SK-N-DZ (cell line): Measurements from ENCODE around the gene PAQR4.
"Not testable (repeated sequence)": the region's sequence is repeated elsewhere in the genome, so short reads cannot be mapped to it uniquely, and the experiment has no call there.

ENCODE experiments used
- DNase-seq: peaks from one replicate; pipeline ENCODE4 v3.0.0-alpha.2; 2015; ENCODE audit warnings: low spot score

PAQR4 gene

DNA sequence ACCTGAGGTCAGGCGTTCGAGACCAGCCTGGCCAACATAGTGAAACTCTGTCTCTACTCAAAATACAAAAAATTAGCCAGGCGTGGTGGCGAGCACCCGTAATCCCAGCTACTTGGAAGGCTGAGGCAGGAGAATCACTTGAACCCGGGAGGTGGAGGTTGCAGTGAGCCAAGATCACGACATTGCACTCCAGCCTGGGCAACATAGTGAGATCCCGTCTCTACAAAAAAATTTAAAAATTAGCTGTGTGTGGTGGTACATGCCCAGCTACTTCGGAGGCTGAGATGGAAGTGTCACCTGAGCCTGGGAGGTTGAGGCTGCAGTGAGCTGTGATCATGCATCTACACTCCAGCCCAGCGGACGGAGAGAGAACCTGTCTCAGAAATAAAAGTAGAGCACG is 25.4 kb upstream of the PAQR4 start:
- DNase-seq: not testable (repeated sequence)

DNA sequence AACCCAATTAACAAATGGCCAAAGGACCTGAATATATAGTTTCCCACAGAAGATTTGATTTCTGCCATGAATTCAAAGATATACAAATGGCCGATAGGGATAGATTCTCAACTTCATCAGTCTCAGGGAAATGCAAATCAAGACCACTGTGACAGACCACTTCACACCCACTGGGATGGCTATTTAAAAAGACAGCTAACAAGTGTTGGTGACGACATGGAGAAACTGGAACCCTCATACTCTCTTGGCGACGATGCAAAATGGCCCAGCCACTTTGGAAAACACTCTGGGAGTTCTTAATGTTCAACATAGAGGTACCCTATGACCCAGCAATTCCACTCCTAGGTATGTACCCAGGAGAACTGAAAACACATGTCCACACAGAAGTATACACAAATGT is 22.5 kb upstream of the PAQR4 start:
- DNase-seq: no peak

DNA sequence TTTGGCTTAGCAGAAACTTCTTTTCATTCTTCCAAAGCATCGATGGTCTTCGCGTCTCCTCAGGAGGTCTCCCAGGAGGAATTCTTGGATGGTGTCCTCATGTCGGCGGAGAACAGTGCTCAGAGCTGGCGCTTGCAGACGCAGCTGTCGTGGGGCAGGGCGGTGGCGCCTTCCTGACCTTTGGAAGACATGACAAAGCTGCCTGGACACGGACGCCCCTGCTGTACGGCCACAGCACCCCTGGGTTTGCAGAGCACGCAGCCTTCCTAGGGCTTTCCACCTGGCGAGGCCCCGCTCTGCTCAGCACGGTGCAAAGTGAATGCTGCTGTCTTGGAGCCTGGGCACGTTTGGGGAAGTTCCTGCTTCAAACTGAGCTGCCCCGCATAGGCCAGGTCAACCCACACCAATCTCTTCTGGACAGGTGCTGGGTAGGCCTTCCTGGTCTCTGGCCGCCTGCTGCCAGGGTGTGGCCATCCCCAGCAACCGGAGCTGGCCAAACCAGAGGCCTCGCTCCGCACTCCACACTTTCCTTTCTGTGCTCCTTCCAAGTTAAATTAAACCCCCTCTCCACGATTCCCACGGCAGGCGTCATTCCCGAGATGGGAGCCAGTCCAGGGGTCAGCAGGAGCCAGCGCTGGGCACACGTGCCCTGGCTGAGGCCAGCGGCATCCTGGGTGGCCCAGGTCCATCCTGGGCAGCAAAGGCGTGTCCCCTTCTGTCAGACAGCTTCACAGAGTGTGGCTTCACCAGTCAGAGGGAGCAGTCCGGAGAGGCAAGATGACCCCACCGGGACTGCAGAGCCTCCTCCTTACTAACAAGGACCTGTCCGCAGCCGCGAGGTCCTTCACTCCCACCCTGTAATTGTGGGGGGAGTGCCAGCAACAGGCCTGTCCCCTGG is 20.1 kb upstream of the PAQR4 start:
- no peak for DNase-seq

DNA sequence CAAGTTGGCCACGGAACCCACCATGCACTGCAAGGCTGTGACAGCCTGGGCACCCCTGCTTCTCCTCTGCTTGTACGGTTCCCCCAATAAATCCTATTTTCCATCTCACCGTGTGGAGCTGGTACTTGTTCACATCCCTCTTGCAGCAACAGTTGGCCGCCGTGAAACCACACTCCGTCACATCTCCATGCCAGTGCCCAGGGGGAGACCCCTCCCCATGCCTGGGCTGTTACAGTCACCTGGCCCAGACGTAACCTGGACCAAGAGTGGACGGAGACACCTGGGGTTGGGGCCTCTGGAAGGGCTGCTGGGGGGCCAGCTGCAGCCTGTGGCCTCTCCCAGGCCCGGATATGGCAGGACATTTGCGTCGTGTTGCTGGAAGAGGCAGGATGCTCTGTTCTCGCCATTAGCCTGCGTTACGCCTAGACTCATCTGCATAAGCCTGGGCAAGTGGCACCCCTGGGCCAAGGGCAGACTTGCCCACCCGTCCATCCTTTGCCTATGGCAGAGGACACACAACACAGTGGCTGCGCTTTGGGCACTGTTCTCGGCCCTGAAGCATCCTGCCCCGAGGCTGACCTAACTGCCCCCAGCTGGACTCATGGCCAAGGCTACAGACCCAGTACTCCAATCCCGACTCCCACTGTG is 19.3 kb upstream of the PAQR4 start:
- no peak for DNase-seq

DNA sequence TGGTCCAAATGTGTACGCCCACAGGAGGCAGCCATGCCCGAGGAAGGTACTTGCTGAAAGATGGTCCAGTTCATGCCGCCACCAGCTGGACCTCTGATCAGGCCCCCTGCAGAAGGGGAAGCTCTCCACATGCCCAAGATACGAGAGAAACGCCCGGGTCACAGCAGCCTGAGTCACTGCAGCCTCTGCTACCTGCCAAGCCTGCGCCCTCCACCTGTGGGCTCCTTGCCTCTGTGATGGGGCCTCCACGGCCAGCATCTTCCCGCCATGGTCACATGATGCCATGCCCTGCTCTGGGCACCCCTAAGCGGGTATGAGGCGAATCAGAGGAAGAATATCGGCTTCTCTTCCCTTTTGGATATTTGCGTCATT is 18.8 kb upstream of the PAQR4 start:
- no peak for DNase-seq

DNA sequence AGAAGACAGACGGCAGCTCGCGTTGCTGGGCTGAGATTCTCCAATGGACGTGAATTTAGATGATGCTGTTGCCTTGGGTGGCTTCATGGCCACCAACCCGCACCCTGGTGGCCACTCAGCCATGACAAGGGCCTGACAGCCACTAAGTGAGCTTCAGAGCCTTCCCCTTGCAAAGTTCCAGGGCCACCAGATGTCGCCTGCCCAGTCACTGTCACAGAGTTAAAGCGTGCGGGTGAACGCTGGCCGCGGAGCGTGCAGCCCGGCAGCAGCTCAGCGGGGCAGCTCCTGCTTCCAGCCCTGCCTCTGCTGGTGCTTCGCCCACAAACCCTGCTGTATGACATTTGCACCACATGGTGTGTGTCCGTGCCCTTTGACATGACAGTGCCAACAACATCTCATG is 18.4 kb upstream of the PAQR4 start:
- no peak for DNase-seq

DNA sequence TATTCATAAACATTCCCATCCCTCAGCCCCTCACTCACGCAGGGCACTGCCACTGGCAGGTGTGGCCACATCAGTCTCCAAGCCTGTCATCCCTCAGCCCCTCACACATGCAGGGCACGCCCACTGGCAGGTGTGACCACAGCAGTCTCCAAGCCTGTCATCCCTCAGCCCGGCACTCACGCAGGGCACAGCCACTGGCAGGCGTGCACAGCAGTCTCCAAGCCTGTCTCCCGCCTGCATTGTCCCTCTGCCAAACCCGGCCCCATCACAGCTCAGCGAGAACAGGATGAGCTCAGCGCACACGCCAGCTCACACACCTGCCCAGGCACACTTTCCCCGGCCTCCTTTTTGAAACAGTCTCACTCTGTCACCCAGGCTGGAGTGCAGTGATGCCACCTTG is 16.5 kb upstream of the PAQR4 start:
- no peak for DNase-seq

DNA sequence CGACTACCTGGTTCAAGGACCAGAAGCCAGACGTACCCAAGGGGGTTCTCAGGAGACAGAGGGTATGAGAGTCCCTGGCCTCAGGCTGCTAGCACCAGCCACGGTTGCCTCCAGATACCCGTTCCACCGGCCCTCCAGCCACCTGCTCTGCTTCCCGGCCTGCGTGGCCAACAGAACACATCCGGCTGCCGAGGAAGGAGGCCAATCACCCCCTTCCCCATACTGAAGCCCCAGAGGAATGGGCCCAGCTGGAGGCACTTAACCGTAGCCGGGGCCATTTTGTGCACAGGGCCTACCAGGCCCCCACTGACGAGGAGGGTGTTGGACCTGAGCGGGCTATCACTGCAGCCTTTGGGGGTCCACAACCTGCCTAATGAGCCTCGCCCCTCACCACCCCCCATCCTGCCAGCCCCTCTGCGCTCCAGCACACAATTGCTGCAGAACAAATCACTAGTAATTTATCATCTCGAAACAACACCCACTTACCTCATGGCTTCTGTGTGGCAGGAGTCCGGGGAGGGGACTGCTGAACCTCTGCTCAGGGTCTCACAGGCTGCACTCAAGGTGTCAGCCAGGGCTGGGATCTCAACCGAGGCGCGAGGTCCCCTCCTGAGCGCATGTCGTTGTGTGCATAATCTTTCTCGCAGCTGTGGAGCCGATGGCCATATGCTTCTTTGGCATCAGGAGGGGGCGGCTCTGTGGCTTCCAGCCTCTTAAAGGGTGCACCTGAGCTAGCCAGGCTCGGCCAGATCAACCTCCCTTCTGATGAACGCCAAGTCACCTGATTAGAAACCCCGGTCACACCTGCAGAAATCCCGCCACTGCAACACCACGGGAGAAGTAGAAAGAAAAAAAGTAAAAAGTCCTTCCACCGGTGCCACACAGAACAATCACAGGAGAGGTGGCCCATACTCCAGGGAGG is 15.2 kb upstream of the PAQR4 start:
- DNase-seq: peak; percentile 54

DNA sequence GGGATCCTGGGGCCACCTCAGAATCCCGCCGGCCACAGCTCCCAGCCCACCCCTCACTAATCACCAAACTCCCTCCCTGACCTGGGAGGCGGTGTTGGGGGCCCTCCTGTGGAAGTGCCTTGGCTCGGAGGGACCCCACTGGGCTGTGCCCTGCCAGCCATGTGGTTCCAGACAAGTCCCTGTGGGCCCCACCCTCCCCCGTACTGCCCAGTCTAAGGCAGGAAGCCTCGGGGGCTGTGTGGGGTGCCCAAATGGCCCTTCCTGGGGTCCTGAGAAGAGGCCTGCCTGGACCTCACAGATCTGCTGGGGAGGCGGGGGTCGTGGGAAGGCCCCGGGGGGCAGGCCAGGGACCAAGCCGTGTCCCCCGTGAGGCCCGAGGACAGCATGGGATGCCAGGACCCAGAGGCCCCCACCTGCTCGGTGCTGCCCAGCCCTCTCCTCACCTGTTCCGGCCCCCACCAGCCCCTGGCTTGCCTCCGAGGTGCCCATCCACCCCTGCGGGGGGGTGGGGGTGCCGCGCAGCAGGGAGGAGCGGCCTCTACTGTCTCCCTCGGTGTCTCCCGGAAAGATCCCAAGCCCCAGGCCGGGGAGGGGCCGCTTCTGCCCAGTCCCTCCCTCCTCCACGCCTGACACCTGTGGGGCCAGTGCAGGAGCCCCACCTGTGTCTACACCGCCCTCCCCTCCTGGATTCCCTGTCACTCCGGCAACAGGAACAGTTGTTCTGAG is 14.3 kb upstream of the PAQR4 start:
- no peak for DNase-seq

DNA sequence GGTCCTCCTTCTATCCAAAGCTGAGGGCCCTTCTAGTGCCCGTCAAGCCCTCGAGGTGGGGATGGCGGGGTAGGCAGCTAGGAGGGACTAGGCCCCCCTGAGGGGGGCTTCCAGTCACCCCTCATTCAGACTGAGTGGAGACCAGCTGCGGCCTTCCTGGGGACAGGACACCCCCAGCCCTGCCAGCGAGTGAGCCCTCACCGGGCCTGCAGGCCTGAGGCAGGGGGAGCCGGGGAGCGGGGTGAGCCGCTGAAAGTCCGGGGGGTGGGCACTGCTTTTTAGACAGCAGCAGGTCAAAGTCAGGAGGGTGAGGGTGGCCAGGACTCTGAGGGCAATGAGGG is 13.7 kb upstream of the PAQR4 start:
- no peak for DNase-seq

DNA sequence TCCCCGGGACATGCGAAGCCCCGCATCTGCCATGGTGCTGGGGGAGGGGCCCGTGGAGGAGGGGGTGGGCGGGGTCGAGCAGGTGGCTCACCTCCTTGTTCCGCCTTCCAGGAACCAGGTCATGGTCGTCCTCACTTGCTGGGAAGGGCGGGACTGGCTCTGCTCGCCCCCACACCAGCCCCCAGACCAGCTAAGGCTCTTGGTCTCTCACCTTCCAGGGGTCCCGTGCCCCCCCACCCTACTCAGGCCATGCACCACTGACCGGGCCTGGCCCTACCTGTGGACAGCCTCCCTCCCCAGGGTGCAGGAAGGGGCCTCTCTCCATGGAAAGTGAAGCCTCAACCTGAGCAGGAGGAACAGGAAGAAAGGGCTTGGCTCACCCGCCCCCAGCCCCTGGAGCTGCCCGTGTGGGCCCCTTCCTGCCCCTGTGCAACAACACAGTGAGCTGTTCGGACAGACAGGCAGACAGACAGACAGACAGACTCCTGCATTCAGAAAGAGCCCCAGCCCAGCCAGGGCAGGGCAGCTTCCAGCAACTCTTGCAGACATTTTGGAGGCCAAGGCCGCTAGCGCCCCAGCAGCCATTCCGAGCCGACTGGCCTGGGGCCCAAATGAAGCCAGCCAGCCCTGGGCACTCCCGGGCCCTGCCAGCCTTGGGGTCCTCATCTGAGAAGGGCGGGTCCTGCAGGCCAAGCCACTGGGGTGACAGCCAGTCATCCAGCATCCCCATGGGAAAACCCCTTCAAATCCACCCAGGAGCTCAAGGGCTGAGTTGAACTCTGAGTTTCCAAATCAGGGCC is 13.2 kb upstream of the PAQR4 start:
- no peak for DNase-seq

DNA sequence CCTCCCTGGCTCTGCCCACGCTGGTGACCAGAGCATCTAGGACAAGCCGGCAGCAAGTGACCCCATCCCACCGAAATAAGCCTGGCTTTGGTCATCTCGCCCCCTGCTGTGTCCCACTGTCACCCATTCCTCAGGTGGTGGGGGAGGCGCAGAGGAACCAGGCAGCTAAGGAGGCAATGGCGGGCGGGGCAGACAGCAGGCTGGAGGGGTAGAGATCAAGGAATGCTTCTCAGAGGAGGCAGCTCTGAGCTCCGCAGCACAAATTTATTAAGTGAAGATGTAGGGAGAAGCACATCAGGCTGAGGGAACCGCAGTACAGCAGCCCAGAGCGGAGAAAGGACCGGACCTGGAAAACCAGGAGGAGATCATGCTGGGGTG is 12.6 kb upstream of the PAQR4 start:
- no peak for DNase-seq

DNA sequence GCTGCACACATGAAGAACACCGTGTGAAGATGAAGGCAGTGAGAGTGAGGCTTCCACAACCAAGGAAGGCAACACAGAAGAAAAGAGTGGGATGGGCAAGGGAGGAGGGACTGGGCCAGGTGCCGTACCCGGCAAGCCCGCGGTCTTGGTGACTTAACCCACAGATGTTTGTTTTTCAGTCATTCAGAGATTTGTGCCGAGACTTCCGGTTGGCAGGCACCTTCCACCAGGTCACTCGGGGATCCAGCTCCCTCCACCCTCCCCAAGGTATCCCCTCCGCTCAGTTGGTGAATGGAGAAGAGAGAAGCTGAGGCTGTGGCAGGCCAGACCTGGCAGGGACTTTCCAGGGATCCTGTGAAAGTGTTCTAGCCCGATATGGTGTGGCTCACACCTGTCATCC is 9.9 kb upstream of the PAQR4 start:
- DNase-seq: no peak

DNA sequence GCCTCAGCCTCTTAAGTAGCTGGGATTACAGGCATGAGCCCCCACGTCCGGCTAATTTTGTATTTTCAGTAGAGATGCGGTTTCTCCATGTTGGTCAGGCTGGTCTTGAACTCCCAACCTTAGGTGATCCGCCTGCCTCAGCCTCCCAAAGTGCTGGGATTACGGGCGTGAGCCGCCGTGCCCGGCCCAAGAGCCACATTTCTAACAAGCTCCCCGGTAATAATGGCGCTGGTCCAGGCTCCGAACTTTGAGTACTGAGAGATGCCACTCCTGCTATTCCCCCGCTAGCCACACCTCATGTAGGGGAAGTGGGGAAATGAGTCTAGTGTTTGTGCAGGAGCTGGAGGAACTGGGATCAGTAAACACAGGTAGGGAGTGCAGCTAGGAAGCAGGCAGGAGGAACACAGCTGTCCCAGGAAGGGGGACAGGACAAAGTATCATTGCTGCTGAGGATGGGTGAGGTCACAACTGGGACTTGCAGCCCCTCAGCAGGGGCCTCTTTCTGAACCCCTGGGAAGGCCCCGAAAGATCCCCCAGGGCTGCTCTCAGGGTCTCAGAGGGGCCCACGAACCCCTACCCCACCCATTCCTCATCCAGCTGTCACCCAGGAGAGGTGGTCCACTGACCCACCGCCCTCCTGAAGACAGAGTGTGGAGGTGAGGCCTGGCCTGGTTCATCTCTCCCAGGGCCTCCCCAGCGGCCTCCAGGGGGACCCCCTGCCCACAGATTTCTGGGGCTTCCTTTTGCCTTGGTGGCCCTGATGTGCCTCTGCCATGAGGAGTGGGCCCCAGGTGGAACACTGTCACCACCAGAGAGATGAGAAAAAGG is 8.8 kb upstream of the PAQR4 start:
- peak; percentile 20 for DNase-seq

DNA sequence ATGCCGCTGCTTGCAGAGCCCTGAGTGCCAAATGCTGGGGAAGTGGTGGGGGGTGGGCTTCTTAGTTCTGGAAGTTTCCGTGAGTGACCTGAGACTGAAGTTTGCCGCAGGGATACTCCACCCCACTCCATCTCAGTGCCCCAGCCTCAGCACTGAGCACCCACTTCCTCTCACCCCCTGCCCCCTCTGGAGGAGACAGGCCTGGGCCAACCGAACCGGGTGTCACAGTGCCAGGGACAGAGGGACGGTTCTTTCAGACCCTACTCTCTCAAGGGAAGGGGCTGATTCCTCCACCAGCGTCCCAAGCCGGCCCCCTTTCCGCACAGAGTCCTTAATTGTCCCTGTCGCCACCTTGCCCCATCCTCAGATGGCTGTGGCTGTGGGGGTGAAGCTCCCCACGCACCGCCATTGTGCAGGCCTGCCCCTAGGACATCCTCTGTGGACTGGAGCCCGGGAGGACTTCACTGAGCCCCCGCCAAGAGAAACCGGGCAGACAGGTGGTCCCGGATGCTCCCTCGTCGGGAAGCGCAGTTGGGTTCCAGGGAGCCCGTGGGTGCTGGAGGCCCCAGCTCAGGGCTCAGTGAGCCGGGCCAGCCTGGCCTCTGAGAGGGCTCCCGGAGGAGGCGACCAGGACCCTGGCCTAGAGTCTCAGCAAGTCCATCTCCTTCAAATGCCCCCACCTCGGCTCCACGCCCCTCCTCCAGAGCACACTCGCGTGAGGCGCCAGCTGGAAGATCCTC is 6.6 kb upstream of the PAQR4 start:
- DNase-seq: no peak

DNA sequence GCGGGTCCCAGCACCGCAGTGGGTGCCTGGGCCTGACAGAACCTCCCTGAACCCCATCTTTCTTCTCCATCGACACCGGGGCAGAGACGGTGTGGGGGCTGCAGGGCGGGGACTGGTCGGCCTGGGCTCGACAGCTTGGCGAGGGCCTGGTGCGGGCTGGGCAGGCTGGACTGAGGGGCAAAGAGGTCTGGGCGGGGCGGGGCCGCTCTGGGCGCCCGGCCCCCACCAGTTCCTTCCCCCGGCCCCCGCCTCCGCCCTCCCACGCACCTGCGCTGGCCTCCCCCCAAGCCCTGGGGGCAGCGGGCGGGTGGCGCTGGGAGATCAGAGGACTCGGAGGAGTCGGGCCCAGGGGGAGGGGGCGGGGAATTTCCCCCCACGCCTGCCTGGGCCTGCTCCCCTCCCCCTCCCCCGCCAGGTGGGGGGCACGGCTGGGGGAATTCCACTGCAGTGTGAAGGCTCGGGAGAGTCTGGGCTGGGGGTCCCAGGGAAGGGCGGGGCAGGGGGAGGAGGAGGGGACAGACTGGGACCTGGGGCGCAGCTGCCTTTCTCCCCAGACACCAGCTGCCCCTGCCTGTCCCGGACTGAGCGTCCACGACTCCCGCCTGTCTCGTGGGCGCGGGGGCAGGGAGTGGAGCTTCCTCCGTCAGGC is 6.0 kb upstream of the PAQR4 start:
- DNase-seq: no peak

DNA sequence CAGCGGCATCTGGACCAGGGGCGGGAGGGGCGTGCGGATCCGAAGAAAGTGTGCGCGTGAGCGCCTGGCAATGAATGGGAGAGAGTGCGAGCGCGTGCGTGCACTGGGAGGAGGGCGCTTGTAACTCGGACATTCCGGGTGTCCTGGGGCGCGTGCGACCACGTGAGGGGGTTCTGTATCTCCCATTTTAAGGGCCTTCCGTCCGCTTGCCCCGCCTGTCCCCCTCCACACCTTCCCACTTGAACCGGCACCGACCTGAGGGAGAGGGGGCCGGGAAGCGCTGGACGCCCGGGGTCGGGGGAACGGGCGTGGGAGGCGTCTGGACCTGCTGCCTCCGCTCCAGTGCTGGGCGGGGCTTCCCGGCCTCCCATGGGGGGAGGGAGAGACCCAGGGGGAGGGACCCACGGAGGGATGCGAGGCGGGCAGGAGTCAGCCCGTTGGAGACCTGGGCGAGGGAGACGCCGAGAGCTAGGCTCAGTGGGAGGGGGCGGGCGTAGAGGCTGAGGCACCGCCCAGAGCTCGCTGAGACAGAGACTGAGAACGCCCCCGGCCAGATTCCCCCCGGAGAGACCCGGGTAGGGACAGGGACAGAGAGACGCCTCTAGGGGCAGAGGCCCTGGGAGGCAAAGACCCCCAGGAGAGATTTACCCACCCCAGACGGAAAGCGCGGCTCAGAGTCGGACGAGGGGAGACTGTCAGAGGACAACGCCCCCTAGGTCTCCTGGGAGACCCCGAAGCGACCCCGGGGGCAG is 5.2 kb upstream of the PAQR4 start, which contains the start of gene KREMEN2:
KREMEN2 (plus strand) TSS at position 553 of the 752 bp plus-strand sequence. CDS start 246 bp downstream, outside the sequence.
- peak; percentile 96 for DNase-seq
